Cerebellar cortex (tissue), 1 donor: Measurements from ENCODE around the gene TRAPPC2B.
"Not testable (repeated sequence)": the region's sequence is repeated elsewhere in the genome, so short reads cannot be mapped to it uniquely, and the experiment has no call there.

Source experiments
- DNase-seq: peaks from one replicate; pipeline ENCODE4 v3.0.0-alpha.2; 2015; ENCODE audit warnings: low spot score

Gene TRAPPC2B

DNA sequence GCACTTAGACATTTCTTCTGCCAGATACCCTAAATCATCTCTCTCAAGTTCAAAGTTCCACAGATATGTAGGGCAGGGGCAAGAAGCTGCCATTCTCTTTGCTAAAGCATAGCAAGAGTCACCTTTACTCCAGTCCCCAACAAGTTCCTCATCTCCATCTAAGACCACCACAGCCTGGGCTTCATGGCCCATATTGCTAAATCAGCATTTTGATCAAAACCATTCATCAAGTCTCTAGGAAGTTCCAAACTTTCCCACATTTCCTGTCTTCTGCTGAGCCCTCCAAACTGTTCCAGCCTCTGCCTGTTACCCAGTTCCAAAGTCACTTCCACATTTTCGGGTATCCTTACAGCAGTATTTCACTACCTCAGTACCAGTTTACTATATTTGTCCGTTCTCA, 11.3 kb downstream of the TRAPPC2B start:
- not testable (repeated sequence) for DNase-seq

DNA sequence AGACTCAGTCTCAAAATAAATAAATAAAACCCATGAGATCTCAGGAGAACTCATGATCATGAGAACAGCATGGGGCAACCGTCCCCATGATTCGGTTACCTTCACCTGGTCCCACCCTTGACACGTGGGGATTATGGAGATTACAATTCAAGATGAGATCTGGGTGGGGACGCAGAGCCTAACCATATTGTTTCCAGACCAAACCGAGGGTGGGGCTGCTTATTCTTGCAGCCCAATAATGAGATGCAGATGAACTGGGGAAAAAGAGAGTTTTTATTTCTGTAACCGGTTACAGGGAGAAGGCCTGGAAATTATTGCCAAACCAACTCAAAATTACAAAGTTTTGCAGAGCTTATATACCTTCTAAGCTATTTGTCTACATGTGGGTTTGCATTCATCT, 12.8 kb downstream of the TRAPPC2B start:
- DNase-seq = no peak

DNA sequence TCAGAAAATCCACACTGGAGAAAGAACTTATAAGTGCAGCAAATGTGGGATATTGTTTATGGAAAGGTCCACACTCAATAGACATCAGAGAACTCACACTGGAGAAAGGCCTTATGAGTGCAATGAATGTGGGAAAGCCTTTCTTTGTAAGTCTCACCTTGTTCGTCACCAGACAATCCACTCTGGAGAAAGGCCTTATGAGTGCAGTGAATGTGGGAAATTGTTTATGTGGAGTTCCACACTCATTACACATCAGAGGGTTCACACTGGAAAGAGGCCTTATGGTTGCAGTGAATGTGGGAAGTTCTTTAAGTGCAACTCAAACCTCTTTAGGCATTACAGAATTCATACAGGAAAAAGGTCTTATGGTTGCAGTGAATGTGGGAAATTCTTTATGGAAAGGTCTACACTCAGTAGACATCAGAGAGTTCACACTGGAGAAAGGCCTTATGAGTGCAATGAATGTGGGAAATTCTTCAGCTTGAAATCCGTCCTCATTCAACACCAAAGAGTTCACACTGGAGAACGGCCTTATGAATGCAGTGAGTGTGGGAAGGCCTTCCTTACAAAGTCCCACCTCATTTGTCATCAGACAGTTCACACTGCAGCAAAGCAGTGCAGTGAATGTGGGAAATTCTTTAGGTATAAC, 14.3 kb downstream of the TRAPPC2B start:
- no peak for DNase-seq

DNA sequence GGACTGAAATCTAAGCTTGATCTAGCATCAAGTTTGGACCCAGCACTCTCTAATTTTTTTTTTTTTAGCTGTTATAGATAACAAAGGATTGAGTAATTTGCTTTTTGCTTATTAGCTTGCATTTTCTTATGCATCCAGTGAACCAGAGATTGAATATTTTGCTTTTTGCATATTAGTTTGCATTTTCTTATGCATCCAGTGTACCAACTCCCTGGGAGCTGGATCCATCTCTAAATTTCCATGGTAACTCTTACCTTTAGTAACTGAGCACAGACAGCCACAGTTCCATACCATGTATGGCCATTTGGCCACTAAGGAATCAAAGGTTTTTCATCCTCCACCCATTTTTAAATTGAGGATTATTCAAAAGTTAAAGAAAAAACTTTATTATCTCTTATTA, 17.6 kb downstream of the TRAPPC2B start:
- no peak for DNase-seq

DNA sequence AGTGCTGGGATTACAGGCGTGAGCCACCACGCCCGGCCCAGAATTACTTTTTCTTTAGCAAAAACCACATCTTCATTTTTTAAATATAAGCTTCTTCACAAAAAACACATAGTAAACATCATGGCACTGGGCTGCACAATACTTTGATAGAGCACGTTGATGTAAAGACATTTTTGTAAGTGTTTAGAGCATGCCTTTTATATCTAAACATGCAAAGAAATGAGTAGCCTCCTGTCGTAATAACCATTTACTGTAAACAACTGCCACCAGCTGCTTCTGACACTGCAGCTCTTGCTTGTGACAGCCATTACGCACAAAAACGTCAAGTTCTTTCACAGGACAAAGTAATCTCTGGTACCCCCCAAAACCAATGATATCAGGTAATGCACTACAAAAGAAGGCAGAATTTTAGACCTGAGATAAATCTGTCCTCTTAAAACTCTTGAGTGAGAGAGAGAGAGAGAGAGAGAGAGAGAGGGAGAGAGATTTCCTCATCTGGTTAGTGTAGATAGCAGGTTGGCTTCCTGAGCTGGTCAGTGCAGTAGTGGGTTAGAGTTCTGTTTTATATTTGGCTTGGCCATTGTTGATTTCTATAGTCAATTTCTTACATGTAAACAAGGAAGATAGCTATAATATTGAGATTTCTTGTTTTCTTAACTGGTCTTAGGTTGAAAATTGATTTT, 19.6 kb downstream of the TRAPPC2B start:
- no peak for DNase-seq

DNA sequence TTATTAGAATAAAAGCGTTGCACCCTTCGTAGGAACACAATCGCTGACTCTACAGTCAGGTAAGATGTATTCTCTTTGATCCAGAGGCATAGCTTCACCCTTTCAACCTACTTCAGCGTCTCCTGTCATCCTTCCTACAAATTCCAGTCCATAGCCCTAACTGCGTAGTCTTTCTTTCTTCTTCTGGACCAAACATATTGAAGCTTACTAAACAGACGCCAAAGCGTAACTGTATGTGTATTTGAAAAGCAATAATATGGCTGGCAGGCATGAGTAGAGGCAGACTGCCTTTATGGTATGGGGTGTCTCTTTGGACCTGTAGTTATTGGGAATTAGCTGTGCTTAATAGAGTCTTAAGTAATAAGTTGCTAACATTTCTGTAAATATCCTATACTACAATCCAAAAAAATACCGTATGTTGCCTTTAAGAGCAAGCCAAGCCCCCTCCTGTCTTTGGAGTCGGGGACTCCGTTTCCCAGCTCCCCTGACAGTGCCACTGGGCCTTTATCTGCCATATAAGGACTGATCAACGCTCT, 25.9 kb downstream of the TRAPPC2B start:
- no peak for DNase-seq

DNA sequence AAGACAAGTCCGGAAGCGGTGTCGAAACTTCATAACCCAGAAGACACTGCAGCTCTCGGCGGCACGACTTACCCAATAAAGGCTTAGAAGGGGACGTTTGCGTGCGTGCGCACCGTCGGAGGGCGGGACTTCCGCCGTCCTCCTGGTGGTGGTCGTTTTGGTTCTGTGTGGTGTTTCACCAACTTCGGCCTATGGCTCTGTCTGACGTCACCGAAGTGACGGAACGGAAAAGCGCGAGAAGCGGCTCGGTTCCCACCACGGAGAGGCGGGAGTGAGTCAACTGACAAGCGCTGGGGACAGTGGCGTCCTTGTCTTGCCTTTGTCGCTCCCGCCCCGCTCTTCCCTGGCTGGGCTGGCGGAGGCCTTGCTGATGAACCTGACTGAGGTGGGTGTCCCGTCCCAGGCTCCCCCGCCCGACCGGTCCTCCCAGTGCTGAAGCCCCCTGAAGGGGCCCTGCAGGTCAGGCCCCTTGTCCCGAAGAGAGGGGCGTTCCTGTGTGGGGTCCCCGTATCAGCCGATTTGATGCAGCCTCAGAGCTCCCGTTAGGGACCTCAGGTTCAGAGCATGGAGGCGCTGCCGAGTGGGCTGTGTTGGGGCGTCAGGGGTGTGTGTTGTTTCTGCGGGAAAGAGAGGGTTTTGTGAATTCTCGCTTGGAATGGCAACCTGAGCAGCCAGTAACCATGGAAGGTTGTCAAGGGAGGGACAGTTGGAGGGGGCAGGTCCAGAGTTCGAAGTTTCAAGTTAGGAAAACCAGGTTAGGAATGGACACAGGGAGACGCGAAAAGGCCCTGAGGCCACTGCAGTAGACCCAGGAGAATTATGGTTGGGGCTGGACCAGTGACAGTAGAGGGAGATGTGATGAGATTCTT, 26.6 kb downstream of the TRAPPC2B start, which contains the start of gene ZNF548:
Gene ZNF548 (plus strand): TSS at position 125 of the 869 bp plus-strand sequence. CDS start 246 bp downstream, at position 371.
- DNase-seq = peak; percentile 100

DNA sequence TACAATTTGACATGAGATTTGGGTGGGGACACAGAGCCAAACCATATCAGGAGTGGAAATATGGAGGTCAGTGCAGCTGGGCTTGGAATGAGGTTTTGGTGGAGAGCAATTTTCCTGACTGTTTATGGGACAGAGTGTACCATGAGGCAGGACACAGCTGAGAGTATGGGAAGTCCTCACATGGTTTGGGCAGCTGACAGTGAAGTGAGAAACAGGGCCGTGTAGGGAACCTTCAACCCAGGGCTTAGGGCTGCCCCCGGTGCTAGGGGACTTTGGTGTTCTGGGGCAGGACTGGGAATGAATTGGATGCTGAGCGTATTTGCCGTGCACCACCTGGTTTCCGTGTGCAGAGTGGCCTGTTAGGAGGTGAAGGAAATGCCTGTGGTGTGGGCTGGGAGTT, 32.4 kb downstream of the TRAPPC2B start:
- no peak for DNase-seq

DNA sequence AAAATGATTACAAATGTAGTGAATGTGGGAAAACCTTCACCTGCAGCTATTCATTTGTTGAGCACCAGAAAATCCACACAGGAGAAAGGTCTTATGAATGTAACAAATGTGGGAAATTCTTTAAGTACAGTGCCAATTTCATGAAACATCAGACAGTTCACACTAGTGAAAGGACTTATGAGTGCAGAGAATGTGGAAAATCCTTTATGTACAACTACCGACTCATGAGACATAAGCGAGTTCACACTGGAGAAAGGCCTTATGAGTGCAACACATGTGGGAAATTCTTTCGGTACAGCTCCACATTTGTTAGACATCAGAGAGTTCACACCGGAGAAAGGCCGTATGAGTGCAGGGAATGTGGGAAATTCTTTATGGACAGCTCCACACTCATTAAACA, 35.5 kb downstream of the TRAPPC2B start:
- DNase-seq = no peak

DNA sequence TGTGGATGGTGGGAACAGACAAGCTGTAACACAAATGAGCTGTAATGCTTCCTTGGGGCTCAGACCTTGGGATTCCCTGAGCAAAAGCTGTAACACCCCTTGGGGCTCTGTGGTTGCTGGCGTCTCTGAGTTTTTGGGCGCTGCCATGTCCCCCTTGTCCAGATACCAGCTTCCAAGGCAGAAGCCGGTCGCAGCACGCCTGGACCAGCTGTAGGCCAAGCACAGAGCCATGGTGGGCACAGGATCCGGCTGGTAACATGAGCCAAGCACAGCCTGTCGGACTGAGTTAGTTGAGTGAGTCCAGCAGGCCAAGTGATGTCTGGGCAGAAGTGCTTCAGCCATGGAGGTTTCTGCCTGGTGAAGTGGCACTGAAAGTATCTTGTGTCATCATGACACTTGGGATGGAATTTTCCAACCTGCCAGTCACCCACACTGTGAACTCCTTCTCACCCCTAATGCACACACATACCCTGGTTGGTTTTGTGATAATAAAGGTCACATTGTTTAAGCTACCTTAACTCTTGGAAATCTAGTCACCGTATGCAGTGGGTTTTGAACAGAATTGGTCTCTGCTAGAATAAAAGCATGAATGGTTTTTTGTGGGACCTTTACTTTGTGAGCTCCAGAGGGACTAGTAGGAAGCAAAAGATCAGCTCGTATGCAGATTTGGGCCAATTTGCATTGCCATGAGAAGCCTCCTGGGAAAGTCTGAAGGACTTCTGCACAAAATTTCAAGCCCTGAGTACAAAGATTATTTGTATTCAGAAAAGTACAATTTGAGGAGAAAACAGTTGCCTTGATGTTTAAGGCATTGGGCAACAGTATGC, 40.6 kb downstream of the TRAPPC2B start:
- no peak for DNase-seq

DNA sequence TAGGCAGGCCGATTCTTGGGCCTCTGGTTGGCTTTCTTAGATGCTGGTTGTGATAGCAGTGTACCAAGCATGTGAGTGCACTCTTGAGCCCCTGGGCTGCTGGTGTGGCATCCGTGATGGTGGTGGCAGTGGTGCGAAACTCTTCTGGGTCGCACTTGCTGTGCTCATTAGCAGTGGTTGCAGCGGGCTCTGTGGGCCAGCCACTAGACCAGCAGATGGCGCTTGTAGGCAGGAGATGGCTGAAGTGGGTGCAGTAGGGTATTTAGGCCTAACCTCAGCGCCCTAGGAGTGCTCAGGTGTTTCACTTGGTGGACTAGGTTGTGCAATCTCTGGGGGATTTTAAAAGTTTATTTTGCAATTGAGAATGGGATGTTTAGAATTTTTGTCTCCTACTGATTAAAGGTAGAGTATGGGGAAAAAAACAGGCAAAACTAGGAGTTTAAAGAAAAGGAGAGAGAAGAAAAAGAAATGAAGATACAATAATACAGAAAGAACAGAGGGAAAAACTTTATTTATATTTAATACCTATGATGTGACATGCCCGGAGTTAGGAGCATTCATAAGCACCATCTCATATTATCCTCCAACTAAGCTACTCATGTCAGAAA, 43.3 kb downstream of the TRAPPC2B start:
- DNase-seq = peak; percentile 44

DNA sequence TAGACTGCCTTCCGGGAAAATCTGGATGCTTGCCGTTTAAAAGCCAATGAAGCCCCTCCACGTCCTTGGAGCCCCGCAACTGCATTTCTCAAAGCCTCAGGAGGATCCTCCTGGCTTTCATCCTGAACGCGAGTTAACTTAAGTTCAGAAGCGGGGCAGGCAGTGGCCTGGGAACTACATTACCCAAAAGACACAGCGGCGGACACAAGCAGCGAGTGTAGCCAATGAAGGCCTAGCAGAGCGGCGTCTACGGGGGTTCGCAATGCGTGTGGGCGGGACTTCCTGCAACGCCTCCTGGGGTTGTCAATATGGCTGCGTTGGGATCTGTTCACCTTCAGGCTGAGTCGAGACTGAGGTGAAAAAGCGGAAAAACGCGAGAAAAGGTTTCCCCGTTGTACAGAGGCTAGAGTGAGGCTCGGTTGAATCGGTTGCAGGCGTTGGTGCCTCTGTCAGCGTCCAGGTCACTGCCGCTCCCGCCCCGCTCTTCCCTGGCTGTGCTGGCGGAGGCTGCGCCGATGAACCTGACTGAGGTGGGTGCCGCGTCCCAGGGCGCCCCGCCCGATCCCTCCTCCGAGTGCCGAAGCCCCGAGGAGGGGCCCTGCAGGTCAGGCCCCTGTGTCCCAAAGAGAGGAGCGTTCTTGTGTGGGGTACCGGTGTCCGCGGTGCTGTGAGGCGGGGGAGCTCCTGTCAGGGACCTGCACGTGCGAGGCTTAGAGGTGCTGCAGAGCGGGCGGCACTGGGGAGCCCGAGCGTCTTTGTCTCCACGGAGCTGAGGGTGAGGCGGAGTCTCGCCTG, 47.7 kb downstream of the TRAPPC2B start, which contains the start of gene ZNF17:
Gene ZNF17 (plus strand): TSS at position 285 of the 795 bp plus-strand sequence. CDS start 2,455 bp downstream, outside the sequence.
- peak; percentile 97 for DNase-seq
